Measurements from ENCODE around the gene FAF1. TPM values are rescaled to one million over a fixed set of nuclear protein-coding genes. Genes with fewer than 3 reads are reported as not detected.

The FAF1 gene
- total RNA-seq, 4 donors from 2014 or later = 33.8 to 55.8 (median 45.6) TPM

DNA sequence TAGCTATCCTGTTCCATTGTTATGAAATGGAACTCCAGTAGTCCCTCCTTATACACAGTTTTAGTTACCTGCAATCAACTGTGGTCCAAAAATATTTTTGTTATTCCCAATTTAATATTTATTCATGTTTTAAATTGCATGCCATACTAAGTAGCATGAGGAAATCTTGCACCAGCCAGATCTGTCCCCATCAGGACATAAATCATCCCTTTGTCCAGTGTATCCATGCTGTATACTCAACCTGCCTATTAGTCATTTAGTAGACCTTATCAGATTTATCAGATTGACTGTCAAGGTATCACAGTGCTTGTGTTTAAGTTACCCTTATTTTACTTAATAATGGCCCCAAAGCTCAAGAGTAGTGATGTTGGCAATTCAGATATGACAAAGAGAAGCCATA, 328.9 kb downstream of the FAF1 start:
- DNase-seq (ENCODE audit: low spot score in 2 of 2) = no peak
- intact Hi-C loops (cut with DNase I; ENCODE audit: low total_unique reads) = no loop called here

DNA sequence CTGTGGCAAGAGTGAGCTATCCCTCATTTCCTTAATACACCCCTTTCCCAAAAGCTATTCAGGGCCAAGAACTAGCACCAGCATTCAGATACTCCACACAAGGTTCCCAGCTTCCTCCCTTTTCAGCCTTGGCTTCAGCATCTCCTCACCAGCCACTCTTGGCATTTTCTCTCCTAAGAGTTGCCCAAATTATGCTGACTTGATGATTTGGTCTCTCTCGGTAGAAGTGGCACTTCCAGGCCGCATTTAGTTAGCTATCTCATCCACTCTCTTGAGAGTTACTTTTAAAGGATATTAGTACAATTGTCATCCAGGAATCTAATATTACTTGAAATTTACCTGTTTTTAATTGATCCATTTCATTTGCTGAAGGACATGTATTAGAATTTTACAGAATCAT, 337.8 kb downstream of the FAF1 start:
- 96% methylated on average over 2 of the region's 2 CpGs for WGBS, 2 donors
- intact Hi-C loops (cut with DNase I; ENCODE audit: low total_unique reads) = no loop called here
- H3K4me3 ChIP-seq (ENCODE audit: low read depth, poor library complexity, severe bottlenecking) = no peak overlapping the region
- no peak for DNase-seq (ENCODE audit: low spot score in 2 of 2)
- TF ChIP-seq POLR2A (IDR thresholded peaks at IDR 0.05) = no peak
- TF ChIP-seq, protein P1, sequence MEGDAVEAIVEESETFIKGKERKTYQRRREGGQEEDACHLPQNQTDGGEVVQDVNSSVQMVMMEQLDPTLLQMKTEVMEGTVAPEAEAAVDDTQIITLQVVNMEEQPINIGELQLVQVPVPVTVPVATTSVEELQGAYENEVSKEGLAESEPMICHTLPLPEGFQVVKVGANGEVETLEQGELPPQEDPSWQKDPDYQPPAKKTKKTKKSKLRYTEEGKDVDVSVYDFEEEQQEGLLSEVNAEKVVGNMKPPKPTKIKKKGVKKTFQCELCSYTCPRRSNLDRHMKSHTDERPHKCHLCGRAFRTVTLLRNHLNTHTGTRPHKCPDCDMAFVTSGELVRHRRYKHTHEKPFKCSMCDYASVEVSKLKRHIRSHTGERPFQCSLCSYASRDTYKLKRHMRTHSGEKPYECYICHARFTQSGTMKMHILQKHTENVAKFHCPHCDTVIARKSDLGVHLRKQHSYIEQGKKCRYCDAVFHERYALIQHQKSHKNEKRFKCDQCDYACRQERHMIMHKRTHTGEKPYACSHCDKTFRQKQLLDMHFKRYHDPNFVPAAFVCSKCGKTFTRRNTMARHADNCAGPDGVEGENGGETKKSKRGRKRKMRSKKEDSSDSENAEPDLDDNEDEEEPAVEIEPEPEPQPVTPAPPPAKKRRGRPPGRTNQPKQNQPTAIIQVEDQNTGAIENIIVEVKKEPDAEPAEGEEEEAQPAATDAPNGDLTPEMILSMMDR (IDR thresholded peaks at IDR 0.05) = no peak

More for the DNA sequence above, 328.9 kb downstream of the FAF1 start:
- H3K4me3 ChIP-seq (ENCODE audit: low read depth, poor library complexity, severe bottlenecking) = no peak overlapping the region
- TF ChIP-seq, protein P1 (IDR thresholded peaks at IDR 0.05) = no peak
- no peak for TF ChIP-seq POLR2A (IDR thresholded peaks at IDR 0.05)

GRCh38 chr1:50620680-50621329, 339.3 kb downstream of the FAF1 start:
- TF ChIP-seq, protein P1 (IDR thresholded peaks at IDR 0.05) = no peak
- no peak for TF ChIP-seq POLR2A (IDR thresholded peaks at IDR 0.05)
- intact Hi-C loops (cut with DNase I; ENCODE audit: low total_unique reads) = no loop called here
- WGBS, 2 donors = 75 to 84% methylated on average over 6 of the region's 6 CpGs
- DNase-seq (ENCODE audit: low spot score in 2 of 2) = no peak
- H3K4me3 ChIP-seq (ENCODE audit: low read depth, poor library complexity, severe bottlenecking) = no peak overlapping the region

DNA sequence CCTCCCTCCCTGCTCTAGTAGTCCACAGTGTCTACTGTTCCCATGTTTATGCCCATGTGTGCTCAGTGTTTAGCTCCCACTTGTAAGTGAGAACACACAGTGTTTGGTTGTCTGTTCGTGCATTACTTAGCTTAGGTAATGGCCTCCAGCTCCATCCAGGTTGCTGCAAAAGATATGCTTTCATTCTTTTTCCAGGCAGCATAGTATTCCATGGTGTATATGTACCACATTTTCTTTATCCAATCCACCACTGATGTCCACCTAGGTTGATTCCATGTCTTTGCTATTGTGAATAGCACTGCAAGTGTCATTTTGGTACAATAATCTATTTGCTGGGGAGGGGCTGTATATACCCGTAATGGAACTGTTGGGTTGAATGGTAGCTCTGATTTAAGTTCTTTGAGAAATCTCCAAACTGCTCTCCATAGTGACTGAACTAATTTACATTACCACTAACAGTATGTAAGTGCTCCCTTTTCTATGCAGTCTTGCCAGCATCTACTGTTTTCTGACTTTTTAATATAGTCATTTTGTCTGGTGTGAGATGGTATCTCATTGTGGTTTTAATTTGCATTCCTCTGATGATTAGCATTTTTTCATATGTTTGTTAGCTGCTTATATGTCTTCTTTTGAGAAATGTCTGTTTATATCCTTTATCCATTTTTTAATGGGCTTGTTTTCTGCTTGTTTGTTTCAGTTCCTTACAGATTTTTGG, 344.9 kb downstream of the FAF1 start:
- no peak overlapping the region for H3K4me3 ChIP-seq (ENCODE audit: low read depth, poor library complexity, severe bottlenecking)
- 94 to 97% methylated on average over 2 of the region's 2 CpGs for WGBS, 2 donors
- DNase-seq (ENCODE audit: low spot score in 2 of 2) = no peak
- intact Hi-C loops (cut with DNase I; ENCODE audit: low total_unique reads) = no loop called here
- TF ChIP-seq POLR2A (IDR thresholded peaks at IDR 0.05) = no peak
- TF ChIP-seq, protein P1 (IDR thresholded peaks at IDR 0.05) = no peak

- 81 to 86% methylated on average over 6 of the region's 6 CpGs for WGBS, 2 donors
- no peak for DNase-seq (ENCODE audit: low spot score in 2 of 2)
Observed at GRCh38 chr1:50611675-50612074, 348.4 kb downstream of the FAF1 start.

More at GRCh38 chr1:50611675-50612074, 348.4 kb downstream of the FAF1 start:
- intact Hi-C loops (cut with DNase I; ENCODE audit: low total_unique reads) = no loop called here
- no peak overlapping the region for H3K4me3 ChIP-seq (ENCODE audit: low read depth, poor library complexity, severe bottlenecking)
- no peak for TF ChIP-seq POLR2A (IDR thresholded peaks at IDR 0.05)
- TF ChIP-seq, protein P1 (IDR thresholded peaks at IDR 0.05) = no peak

Measured in lower leg skin (tissue), 4 donors.